ENCODE results near the gene STAT5A.
"Not testable (repeated sequence)": the region's sequence is repeated elsewhere in the genome, so short reads cannot be mapped to it uniquely, and the experiment has no call there.

Gene STAT5A

DNA sequence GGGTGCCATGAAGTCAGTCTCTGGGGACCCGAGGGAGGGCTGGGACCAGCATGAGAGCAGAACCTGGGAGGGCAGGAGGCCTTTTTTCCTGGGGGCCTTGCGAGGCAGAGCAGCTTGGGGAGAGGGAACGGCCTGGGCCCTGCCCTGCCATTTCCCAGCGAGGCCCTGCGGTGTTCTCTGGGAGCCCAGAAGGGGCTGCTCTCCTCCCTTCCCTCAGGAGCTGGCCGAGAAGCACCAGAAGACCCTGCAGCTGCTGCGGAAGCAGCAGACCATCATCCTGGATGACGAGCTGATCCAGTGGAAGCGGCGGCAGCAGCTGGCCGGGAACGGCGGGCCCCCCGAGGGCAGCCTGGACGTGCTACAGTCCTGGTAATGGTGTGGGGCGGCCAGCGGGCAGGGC lies 11.6 kb downstream of the STAT5A start:
- H3K9ac ChIP-seq (ENCODE audit: low read depth, low read length); H3K9me3 ChIP-seq (ENCODE audit: control insufficient read depth, insufficient read depth, low read length); H3K27ac ChIP-seq (ENCODE audit: low read depth, low read length); H3K36me3 ChIP-seq (ENCODE audit: control insufficient read depth, insufficient read depth, low read length); H3K4me1 ChIP-seq (ENCODE audit: control insufficient read depth, insufficient read depth, low read length); H3K27me3 ChIP-seq (ENCODE audit: control insufficient read depth, insufficient read depth, low read length); H3K4me3 ChIP-seq (ENCODE audit: low read depth, low read length): not testable (repeated sequence)

DNA sequence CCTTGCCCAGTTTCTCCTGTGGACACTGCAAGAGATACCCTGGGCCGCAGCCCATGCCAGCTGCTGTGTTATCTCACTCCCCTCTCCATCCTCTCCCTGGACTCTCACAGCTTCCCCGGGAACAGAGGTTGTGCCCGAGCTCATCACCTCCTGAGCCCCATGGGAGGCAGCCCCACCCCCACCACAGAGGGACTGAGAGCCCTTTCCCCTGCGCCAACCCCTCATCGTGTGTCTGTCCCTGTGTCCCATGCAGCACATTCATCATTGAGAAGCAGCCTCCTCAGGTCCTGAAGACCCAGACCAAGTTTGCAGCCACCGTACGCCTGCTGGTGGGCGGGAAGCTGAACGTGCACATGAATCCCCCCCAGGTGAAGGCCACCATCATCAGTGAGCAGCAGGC lies 12.7 kb downstream of the STAT5A start:
- Histone ChIP-seq H3K9me3 (ENCODE audit: control insufficient read depth, insufficient read depth, low read length) (no peaks in the 10 kb centered on the region), H3K27ac (ENCODE audit: low read depth, low read length) (no peak overlapping the region), H3K36me3 (ENCODE audit: control insufficient read depth, insufficient read depth, low read length) (no peaks in the 10 kb centered on the region), H3K9ac (ENCODE audit: low read depth, low read length) (no peak overlapping the region), H3K27me3 (ENCODE audit: control insufficient read depth, insufficient read depth, low read length) (no peaks in the 10 kb centered on the region), H3K4me1 (ENCODE audit: control insufficient read depth, insufficient read depth, low read length) (no peaks in the 10 kb centered on the region), H3K4me3 (ENCODE audit: low read depth, low read length) (no peak overlapping the region)

DNA sequence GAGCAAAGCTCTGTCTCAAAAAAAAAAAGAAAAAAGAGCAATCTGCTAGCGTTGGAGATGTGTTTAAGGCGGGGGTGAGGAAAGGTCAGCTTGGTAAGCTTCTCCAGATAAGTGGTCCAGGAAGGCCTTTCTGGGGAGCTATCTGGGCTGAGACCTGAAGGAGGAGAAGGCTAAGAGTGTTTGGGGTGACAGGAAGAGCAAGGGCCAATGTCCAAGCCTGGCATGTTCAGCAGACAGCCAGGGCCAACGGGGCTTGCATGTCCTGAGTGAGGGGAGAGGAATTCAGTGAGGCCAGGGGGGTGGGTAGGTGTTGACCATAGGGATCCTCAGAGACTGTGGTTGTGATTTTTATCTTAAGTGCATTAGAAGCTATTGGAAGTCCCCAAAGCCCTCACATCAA lies 15.4 kb downstream of the STAT5A start:
- H3K9ac ChIP-seq (ENCODE audit: low read depth, low read length): no peak overlapping the region
- H3K27ac ChIP-seq (ENCODE audit: low read depth, low read length): no peak overlapping the region
- no peaks in the 10 kb centered on the region for H3K27me3 ChIP-seq (ENCODE audit: control insufficient read depth, insufficient read depth, low read length)
- no peak overlapping the region for H3K4me3 ChIP-seq (ENCODE audit: low read depth, low read length)
- no peaks in the 10 kb centered on the region for H3K4me1 ChIP-seq (ENCODE audit: control insufficient read depth, insufficient read depth, low read length)
- H3K36me3 ChIP-seq (ENCODE audit: control insufficient read depth, insufficient read depth, low read length): no peaks in the 10 kb centered on the region
- no peaks in the 10 kb centered on the region for H3K9me3 ChIP-seq (ENCODE audit: control insufficient read depth, insufficient read depth, low read length)

DNA sequence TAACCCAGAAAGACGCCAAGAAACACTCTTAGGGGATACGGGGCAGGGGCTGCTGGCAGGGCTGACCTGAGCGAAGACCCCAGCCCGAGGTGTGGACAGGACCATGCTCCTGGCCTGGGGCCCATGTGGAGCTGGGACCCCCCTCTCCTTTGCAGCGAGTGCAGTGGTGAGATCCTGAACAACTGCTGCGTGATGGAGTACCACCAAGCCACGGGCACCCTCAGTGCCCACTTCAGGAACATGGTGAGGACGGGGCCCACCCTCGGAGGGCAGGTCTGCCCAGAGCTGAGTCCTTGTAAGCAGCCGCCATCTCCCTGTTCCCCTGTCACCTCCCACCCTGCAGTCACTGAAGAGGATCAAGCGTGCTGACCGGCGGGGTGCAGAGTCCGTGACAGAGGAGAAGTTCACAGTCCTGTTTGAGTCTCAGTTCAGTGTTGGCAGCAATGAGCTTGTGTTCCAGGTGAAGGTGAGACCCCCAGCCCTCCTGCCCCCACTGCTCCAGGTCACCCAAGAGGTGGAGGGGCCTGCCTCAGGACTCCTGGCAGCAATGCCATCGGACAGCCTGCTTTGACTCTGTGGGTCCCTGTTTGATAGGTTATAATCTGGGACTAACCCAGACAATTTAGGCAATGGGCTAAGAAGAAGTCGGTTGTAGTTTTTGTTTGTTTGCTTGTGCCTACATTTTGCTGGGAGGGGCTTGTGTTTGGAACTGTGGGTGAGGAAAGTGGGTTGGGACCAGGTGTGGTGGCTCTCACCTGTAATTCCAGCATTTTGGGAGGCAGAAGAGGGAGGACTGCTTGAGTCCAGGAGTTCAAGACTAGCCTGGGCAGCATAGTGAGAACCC lies 16.1 kb downstream of the STAT5A start:
- Histone ChIP-seq H3K9ac (ENCODE audit: low read depth, low read length) (no peak overlapping the region), H3K4me1 (ENCODE audit: control insufficient read depth, insufficient read depth, low read length) (no peaks in the 10 kb centered on the region), H3K27me3 (ENCODE audit: control insufficient read depth, insufficient read depth, low read length) (no peaks in the 10 kb centered on the region), H3K4me3 (ENCODE audit: low read depth, low read length) (no peak overlapping the region), H3K27ac (ENCODE audit: low read depth, low read length) (no peak overlapping the region), H3K9me3 (ENCODE audit: control insufficient read depth, insufficient read depth, low read length) (no peaks in the 10 kb centered on the region), H3K36me3 (ENCODE audit: control insufficient read depth, insufficient read depth, low read length) (no peaks in the 10 kb centered on the region)

DNA sequence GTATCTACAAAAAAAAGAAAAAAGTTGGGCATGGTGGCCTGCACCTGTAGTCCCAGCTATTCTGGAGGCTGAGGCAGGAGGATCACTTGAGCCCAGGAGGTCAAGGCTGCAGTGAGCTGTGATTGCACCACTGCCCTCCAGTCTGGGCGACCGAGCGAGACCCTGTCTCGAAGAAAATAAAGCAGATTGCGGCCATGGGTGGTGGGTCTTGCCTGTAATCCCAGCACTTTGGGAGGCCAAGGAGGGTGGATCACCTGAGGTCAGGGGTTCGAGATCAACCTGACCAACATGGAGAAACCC lies 16.7 kb downstream of the STAT5A start:
- not testable (repeated sequence) for H3K4me3 ChIP-seq (ENCODE audit: low read depth, low read length); H3K27me3 ChIP-seq (ENCODE audit: control insufficient read depth, insufficient read depth, low read length); H3K27ac ChIP-seq (ENCODE audit: low read depth, low read length); H3K9ac ChIP-seq (ENCODE audit: low read depth, low read length); H3K36me3 ChIP-seq (ENCODE audit: control insufficient read depth, insufficient read depth, low read length); H3K9me3 ChIP-seq (ENCODE audit: control insufficient read depth, insufficient read depth, low read length); H3K4me1 ChIP-seq (ENCODE audit: control insufficient read depth, insufficient read depth, low read length)

DNA sequence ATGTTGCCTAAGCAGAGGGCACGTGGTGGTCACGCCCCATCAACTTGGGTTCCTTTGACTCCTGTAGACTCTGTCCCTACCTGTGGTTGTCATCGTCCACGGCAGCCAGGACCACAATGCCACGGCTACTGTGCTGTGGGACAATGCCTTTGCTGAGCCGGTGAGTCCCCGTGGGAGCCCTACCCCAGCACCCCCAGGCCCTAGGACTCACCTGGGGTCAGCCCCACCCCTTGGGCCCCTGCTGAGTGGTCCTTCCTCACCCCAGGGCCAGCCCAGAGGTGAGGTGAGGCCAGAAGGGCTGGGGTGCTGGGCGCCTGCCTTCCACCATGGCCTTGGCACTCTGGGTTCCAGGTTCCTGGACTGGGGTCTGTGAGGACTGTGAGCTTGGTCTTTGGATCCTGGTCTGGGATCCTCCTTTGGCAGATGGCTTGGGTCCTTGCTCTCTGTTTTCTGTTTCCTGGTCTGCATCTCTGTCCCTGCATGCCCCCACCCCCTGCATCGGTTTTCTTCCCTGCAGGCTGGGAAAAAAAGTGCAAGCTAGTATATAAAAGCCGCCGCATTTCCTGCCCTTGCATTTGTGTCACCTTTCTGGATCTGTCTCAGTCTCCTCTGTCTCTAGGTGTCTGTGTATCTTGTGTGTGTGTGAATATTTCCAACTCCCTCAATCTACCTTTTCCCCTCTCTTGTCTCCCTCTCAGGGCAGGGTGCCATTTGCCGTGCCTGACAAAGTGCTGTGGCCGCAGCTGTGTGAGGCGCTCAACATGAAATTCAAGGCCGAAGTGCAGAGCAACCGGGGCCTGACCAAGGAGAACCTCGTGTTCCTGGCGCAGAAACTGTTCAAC lies 17.5 kb downstream of the STAT5A start:
- no peak overlapping the region for H3K4me3 ChIP-seq (ENCODE audit: low read depth, low read length)
- H3K9me3 ChIP-seq (ENCODE audit: control insufficient read depth, insufficient read depth, low read length): no peaks in the 10 kb centered on the region
- H3K27ac ChIP-seq (ENCODE audit: low read depth, low read length): no peak overlapping the region
- H3K9ac ChIP-seq (ENCODE audit: low read depth, low read length): no peak overlapping the region
- no peaks in the 10 kb centered on the region; the same call in 1 of the 2 replicates for H3K4me1 ChIP-seq (ENCODE audit: control insufficient read depth, insufficient read depth, low read length)
- no peaks in the 10 kb centered on the region for H3K27me3 ChIP-seq (ENCODE audit: control insufficient read depth, insufficient read depth, low read length)
- H3K36me3 ChIP-seq (ENCODE audit: control insufficient read depth, insufficient read depth, low read length): no peaks in the 10 kb centered on the region

DNA sequence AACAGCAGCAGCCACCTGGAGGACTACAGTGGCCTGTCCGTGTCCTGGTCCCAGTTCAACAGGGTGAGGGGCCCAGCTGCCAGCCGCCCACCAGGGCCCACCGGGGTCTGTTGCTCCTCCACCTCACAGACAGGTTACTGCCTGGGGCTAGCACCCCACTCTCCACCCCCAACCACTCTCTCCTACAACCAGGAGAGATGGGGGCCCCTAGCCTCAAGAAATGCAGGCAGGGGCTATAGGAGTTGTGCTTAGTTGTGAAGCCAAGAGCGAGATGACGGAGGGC lies 18.0 kb downstream of the STAT5A start:
- Histone ChIP-seq H3K4me1 (ENCODE audit: control insufficient read depth, insufficient read depth, low read length) (no peaks in the 10 kb centered on the region; the same call in 1 of the 2 replicates), H3K36me3 (ENCODE audit: control insufficient read depth, insufficient read depth, low read length) (no peaks in the 10 kb centered on the region)

DNA sequence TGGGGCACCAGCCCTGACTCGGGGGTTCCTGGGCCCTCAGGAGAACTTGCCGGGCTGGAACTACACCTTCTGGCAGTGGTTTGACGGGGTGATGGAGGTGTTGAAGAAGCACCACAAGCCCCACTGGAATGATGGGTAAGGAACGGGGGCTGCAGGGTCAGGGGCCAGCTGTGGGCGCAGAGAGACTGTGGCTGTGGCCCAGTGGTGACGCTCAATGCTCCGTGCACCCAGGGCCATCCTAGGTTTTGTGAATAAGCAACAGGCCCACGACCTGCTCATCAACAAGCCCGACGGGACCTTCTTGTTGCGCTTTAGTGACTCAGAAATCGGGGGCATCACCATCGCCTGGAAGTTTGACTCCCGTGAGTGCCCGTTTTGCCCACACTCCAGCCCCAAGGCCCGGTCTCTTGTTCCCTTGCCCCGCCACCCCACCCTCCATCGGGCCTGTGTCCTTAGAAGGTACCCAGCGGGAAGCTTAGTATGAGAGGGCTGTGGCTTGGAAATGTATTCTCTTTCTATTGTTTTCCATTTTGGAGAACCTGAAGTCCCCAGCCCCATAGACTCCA lies 19.1 kb downstream of the STAT5A start:
- Histone ChIP-seq H3K4me3 (ENCODE audit: low read depth, low read length) (no peak overlapping the region), H3K27ac (ENCODE audit: low read depth, low read length) (no peak overlapping the region), H3K27me3 (ENCODE audit: control insufficient read depth, insufficient read depth, low read length) (no peaks in the 10 kb centered on the region), H3K36me3 (ENCODE audit: control insufficient read depth, insufficient read depth, low read length) (no peaks in the 10 kb centered on the region), H3K9me3 (ENCODE audit: control insufficient read depth, insufficient read depth, low read length) (no peaks in the 10 kb centered on the region), H3K4me1 (ENCODE audit: control insufficient read depth, insufficient read depth, low read length) (peaks cover 10% of the 10 kb centered on the region), H3K9ac (ENCODE audit: low read depth, low read length) (no peak overlapping the region)

More for the DNA sequence above, 18.0 kb downstream of the STAT5A start:
- no peaks in the 10 kb centered on the region for H3K27me3 ChIP-seq (ENCODE audit: control insufficient read depth, insufficient read depth, low read length)
- no peak overlapping the region for H3K4me3 ChIP-seq (ENCODE audit: low read depth, low read length)
- no peak overlapping the region for H3K9ac ChIP-seq (ENCODE audit: low read depth, low read length)
- no peaks in the 10 kb centered on the region for H3K9me3 ChIP-seq (ENCODE audit: control insufficient read depth, insufficient read depth, low read length)
- no peak overlapping the region for H3K27ac ChIP-seq (ENCODE audit: low read depth, low read length)

DNA sequence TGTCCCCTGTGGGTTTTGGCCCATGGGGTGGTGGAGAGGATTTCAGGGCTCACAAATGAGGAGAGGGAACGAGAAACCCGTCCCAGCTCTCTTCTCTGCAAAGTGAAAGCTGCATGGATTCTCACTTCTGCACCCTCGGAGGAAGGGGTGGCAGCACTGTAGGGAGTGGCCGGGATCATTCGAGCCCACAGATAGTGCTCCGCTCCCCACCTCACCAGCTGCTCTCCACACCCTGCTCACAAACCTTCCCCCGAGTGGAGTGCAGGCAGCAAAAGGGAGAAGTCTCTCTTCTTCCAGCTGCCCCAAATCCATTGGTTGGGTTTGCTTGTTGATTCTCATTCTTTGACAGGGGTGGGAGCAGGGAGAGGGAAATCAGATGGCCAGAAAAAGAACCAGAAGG lies 20.1 kb downstream of the STAT5A start:
- H3K27ac ChIP-seq (ENCODE audit: low read depth, low read length): no peak overlapping the region

DNA sequence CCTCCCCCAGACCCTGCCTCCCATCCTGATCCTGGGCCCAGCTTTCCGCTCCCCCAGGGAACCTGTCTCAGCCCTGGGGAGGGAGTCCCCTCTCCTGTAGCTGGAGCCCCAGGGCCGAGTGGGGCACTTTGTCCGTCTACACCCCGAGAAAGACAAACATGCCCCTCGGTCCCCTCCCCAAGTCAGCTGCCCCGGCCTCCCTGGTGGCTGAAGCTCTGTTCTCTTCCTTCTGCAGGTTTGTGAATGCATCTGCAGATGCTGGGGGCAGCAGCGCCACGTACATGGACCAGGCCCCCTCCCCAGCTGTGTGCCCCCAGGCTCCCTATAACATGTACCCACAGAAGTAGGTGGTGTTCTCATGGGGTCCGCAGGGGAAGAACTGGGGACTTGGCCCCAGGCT lies 20.8 kb downstream of the STAT5A start:
- Histone ChIP-seq H3K36me3 (ENCODE audit: control insufficient read depth, insufficient read depth, low read length) (peaks cover 6% of the 10 kb centered on the region), H3K27ac (ENCODE audit: low read depth, low read length) (no peak overlapping the region), H3K9me3 (ENCODE audit: control insufficient read depth, insufficient read depth, low read length) (no peaks in the 10 kb centered on the region), H3K27me3 (ENCODE audit: control insufficient read depth, insufficient read depth, low read length) (no peaks in the 10 kb centered on the region), H3K9ac (ENCODE audit: low read depth, low read length) (no peak overlapping the region), H3K4me1 (ENCODE audit: control insufficient read depth, insufficient read depth, low read length) (peaks cover 13% of the 10 kb centered on the region), H3K4me3 (ENCODE audit: low read depth, low read length) (no peak overlapping the region)

More for the DNA sequence above, 20.1 kb downstream of the STAT5A start:
- H3K9ac ChIP-seq (ENCODE audit: low read depth, low read length): no peak overlapping the region
- no peaks in the 10 kb centered on the region for H3K9me3 ChIP-seq (ENCODE audit: control insufficient read depth, insufficient read depth, low read length)
- no peaks in the 10 kb centered on the region for H3K36me3 ChIP-seq (ENCODE audit: control insufficient read depth, insufficient read depth, low read length)
- peaks cover 13% of the 10 kb centered on the region for H3K4me1 ChIP-seq (ENCODE audit: control insufficient read depth, insufficient read depth, low read length)
- H3K4me3 ChIP-seq (ENCODE audit: low read depth, low read length): no peak overlapping the region
- H3K27me3 ChIP-seq (ENCODE audit: control insufficient read depth, insufficient read depth, low read length): no peaks in the 10 kb centered on the region
